ENCODE results near the gene IREB2. TPM values are rescaled to one million over a fixed set of nuclear protein-coding genes. Genes with fewer than 3 reads are reported as not detected.

IREB2 gene
- polyA plus RNA-seq, 3 donors: 11.7 to 25.5 (median 16.7) TPM

GRCh38 chr15:78407608-78408354, 30.2 kb upstream of the IREB2 start:
- no peaks in the 10 kb centered on the region for H3K27me3 ChIP-seq (ENCODE audit: control insufficient read depth in 2 of 2, insufficient read depth in 2 of 2, low read length in 2 of 2)
- H3K9me3 ChIP-seq (replicated peaks in 1 of 2; ENCODE audit: control insufficient read depth in 1 of 2, insufficient read depth in 1 of 2, low read length in 2 of 2): no peaks in the 10 kb centered on the region
- no peak overlapping the region for H3K27ac ChIP-seq (ENCODE audit: low read depth in 1 of 2, low read length in 2 of 2)
- Mint-ChIP-seq H3K36me3 (no peaks in the 10 kb centered on the region), H3K27me3 (ENCODE audit: low read depth in 3 of 3) (peaks cover 0 to 3% (median 0%) of the 10 kb centered on the region in 3 donors), H3K27ac (no peak overlapping the region), H3K4me3 (no peak overlapping the region), H3K4me1 (peaks cover 21% of the 10 kb centered on the region), H3K9me3 (peaks cover 0 to 5% (median 0%) of the 10 kb centered on the region in 7 donors)
- no peak overlapping the region for H3K9ac ChIP-seq (ENCODE audit: insufficient read depth, low read length, poor library complexity, severe bottlenecking)
- H3K4me3 ChIP-seq (replicated peaks in 1 of 3; ENCODE audit: low read depth in 2 of 3, low read length in 3 of 3): no peak overlapping the region
- no peak for DNase-seq
- 91% methylated on average over 4 of the region's 6 CpGs for WGBS (ENCODE audit: insufficient coverage)
- no peak overlapping the region for H3K4me2 ChIP-seq (replicated peaks; ENCODE audit: extremely low read depth, low read length, poor library complexity, severe bottlenecking)
- no peak for TF ChIP-seq CTCF (IDR thresholded peaks at IDR 0.05)
- no peaks in the 10 kb centered on the region for H3K36me3 ChIP-seq (replicated peaks in 1 of 2; ENCODE audit: control insufficient read depth in 1 of 2, insufficient read depth in 2 of 2, low read length in 2 of 2)
- no peak overlapping the region for H2AFZ ChIP-seq (ENCODE audit: insufficient read depth, low read depth, low read length, poor library complexity, severe bottlenecking)
- peaks cover 13% of the 10 kb centered on the region in 2 donors for H3K4me1 ChIP-seq (ENCODE audit: control insufficient read depth in 1 of 2, insufficient read depth in 2 of 2, low read length in 2 of 2)
- H4K20me1 ChIP-seq (ENCODE audit: insufficient read depth, low read length): no peaks in the 10 kb centered on the region
- intact Hi-C loops (cut with micrococcal nuclease): no loop called here
- H3K79me2 ChIP-seq (ENCODE audit: insufficient read depth, low read length): no peaks in the 10 kb centered on the region

- Histone ChIP-seq H3K4me3 (replicated peaks in 1 of 3; ENCODE audit: low read depth in 2 of 3, low read length in 3 of 3) (no peak overlapping the region), H3K36me3 (replicated peaks in 1 of 2; ENCODE audit: control insufficient read depth in 1 of 2, insufficient read depth in 2 of 2, low read length in 2 of 2) (no peaks in the 10 kb centered on the region), H3K27ac (ENCODE audit: low read depth in 1 of 2, low read length in 2 of 2) (no peak overlapping the region), H3K9me3 (replicated peaks in 1 of 2; ENCODE audit: control insufficient read depth in 1 of 2, insufficient read depth in 1 of 2, low read length in 2 of 2) (no peaks in the 10 kb centered on the region), H3K79me2 (ENCODE audit: insufficient read depth, low read length) (no peaks in the 10 kb centered on the region), H3K4me1 (ENCODE audit: control insufficient read depth in 1 of 2, insufficient read depth in 2 of 2, low read length in 2 of 2) (peaks cover 10 to 11% of the 10 kb centered on the region in 2 donors), H3K4me2 (replicated peaks; ENCODE audit: extremely low read depth, low read length, poor library complexity, severe bottlenecking) (no peak overlapping the region), H2AFZ (ENCODE audit: insufficient read depth, low read depth, low read length, poor library complexity, severe bottlenecking) (no peak overlapping the region), H4K20me1 (ENCODE audit: insufficient read depth, low read length) (no peaks in the 10 kb centered on the region), H3K27me3 (ENCODE audit: control insufficient read depth in 2 of 2, insufficient read depth in 2 of 2, low read length in 2 of 2) (no peaks in the 10 kb centered on the region), H3K9ac (ENCODE audit: insufficient read depth, low read length, poor library complexity, severe bottlenecking) (no peak overlapping the region)
- no peak for TF ChIP-seq CTCF (IDR thresholded peaks at IDR 0.05)
- H3K27me3 Mint-ChIP-seq (ENCODE audit: low read depth in 3 of 3): peaks cover 0 to 3% (median 2%) of the 10 kb centered on the region in 3 donors
- peaks cover 0 to 5% (median 0%) of the 10 kb centered on the region in 7 donors for H3K9me3 Mint-ChIP-seq
- no peak overlapping the region for H3K4me3 Mint-ChIP-seq
- 50% methylated on average over 1 of the region's 4 CpGs for WGBS (ENCODE audit: insufficient coverage)
- DNase-seq: no peak
- intact Hi-C loops (cut with micrococcal nuclease): no loop called here
- H3K36me3 Mint-ChIP-seq: no peaks in the 10 kb centered on the region
- peaks cover 19% of the 10 kb centered on the region for H3K4me1 Mint-ChIP-seq
- no peak overlapping the region for H3K27ac Mint-ChIP-seq
Observed at GRCh38 chr15:78408355-78408640, 29.7 kb upstream of the IREB2 start.

Data from CD14-positive monocyte (primary cell).